Brain microvascular endothelial cell (primary cell): ENCODE data around the gene GUCA1A.
"Not testable (repeated sequence)": the region's sequence is repeated elsewhere in the genome, so short reads cannot be mapped to it uniquely, and the experiment has no call there.

Experiments
- DNase-seq: peaks from one replicate; pipeline ENCODE4 v3.0.0-alpha.2; 2020
- H3K27ac ChIP-seq: fragments of 250-450 bp; sonication (Bioruptor Pico); 2 replicates; pipeline ENCODE4 v1.5.1; 2020; ENCODE audit warnings: mild to moderate bottlenecking, moderate library complexity
- H3K27me3 ChIP-seq: fragments of 250-450 bp; sonication (Bioruptor Pico); replicated peaks from 2 replicates; pipeline ENCODE4 v1.5.1; 2020; ENCODE audit warnings: mild to moderate bottlenecking
- H3K36me3 ChIP-seq: fragments of 250-450 bp; sonication (Bioruptor Pico); replicated peaks from 2 replicates; pipeline ENCODE4 v1.5.1; 2020; ENCODE audit warnings: mild to moderate bottlenecking
- H3K4me3 ChIP-seq: 2 replicates; pipeline ENCODE4 v1.5.1; 2011; ENCODE audit warnings: low read depth, mild to moderate bottlenecking, control low read depth, low read length, moderate library complexity
- CTCF ChIP-seq: IDR thresholded peaks from 2 replicates; pipeline ENCODE4 v1.5.1; 2011; ENCODE audit warnings: low read depth, mild to moderate bottlenecking, moderate library complexity, low read length, control low read depth, inconsistent platforms; ENCODE audit errors: missing control alignments
- in situ Hi-C: cut with HindIII; loops from 2 replicates; pipeline ENCODE4 v1.10.0; 2017; ENCODE audit warnings: low sequenced_read_pairs, low pct_ligation_motif_present

The GUCA1A gene

DNA sequence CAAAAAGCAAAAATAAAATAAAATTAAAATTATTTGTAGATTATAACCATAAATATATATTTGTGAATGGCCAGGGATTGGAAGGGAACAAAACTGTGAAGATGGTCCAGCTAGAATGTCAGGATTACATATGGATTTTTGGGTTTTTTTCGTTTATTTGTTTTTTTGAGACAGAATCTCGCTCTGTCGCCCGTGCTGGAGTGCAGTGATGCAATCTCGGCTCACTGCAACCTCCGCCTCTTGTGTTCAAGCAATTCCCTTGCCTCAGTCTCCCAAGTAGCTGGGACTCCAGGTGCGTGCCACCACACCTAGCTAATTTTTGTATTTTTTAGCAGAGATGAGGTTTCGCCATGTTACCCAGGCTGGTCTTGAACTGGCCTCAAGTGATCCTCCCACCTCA, 22.9 kb upstream of the GUCA1A start:
- DNase-seq, result no peak

GRCh38 chr6:42152024-42152423, 21.1 kb upstream of the GUCA1A start:
- Histone ChIP-seq H3K36me3 (no peaks in the 10 kb centered on the region), H3K27me3 (no peaks in the 10 kb centered on the region), H3K4me3 (no peak overlapping the region), H3K27ac (no peak overlapping the region)
- no peak for DNase-seq
- in situ Hi-C loops, result no loop called here
- TF ChIP-seq CTCF, result no peak

More for the DNA sequence above, 22.9 kb upstream of the GUCA1A start:
- no peak for TF ChIP-seq CTCF
- Histone ChIP-seq H3K36me3 (no peaks in the 10 kb centered on the region), H3K27ac (no peak overlapping the region), H3K4me3 (no peak overlapping the region), H3K27me3 (no peaks in the 10 kb centered on the region)
- in situ Hi-C loops, result no loop called here

DNA sequence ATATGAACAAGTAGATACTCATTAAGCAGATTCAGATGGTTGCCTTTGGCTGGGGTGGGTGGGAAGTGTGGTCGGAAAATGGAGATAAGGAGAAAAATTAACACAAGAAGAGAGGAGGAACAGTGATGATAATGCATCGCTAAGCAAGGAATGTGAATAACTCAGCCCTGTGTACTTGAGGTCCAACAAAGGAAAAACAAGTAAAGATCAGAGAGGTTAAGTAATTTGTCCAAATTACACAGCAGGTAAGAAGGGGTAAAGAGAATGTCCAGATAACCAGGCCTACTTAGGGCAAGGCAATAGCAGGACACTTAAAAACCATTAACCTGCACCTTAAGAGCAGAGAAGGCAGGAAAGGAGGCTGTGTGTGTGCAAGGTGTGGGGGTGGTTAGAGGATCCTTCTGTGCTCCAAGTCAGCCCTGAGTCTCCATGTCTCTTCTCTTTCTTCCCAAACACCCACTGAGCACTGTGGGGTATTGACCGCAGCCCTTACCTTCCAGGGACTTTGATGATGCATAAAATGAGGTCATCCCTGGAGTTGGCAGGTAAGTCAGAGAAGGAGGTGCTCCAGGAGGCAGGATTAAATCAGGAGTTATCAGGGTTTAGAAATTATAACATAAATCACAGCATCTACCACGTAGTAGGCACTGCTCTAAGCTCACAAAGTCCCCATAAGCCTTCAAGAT, 20.5 kb upstream of the GUCA1A start:
- H3K27ac ChIP-seq, H3K4me3 ChIP-seq, in situ Hi-C loops, H3K27me3 ChIP-seq, H3K36me3 ChIP-seq, DNase-seq: not testable (repeated sequence)

DNA sequence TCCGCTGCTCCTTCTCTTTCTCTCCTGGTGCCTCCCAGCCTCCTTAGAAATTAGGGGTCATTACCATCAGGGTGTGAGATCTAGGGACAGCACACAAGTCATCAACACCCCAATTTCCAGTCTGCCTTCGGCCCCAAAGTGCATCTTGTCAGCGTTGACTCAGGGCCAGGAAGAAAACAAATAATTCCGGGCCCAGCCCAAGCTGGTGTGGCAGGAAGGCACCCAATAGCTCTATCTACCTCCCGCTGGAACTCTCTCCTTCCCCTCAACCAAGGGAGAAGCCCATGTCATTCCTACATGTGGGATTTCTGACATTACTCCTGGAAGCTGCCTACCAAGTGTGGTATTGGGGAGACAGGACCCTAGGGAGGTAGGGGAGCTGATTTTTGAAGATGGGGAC, 19.2 kb upstream of the GUCA1A start:
- in situ Hi-C loops, result no loop called here
- no peak for DNase-seq
- H3K36me3 ChIP-seq, result no peaks in the 10 kb centered on the region
- no peaks in the 10 kb centered on the region for H3K27me3 ChIP-seq
- H3K4me3 ChIP-seq, result no peak overlapping the region
- H3K27ac ChIP-seq, result no peak overlapping the region
- TF ChIP-seq CTCF, result no peak

GRCh38 chr6:42154461-42155209, 18.5 kb upstream of the GUCA1A start:
- no peak for TF ChIP-seq CTCF
- H3K36me3 ChIP-seq, result no peaks in the 10 kb centered on the region
- no peaks in the 10 kb centered on the region for H3K27me3 ChIP-seq
- H3K4me3 ChIP-seq, result no peak overlapping the region
- no peak for DNase-seq
- no peak overlapping the region for H3K27ac ChIP-seq
- in situ Hi-C loops, result no loop called here

GRCh38 chr6:42155293-42155692, 17.9 kb upstream of the GUCA1A start:
- Histone ChIP-seq H3K27me3 (no peaks in the 10 kb centered on the region), H3K27ac (no peak overlapping the region), H3K4me3 (no peak overlapping the region), H3K36me3 (no peaks in the 10 kb centered on the region)
- in situ Hi-C loops, result no loop called here
- DNase-seq, result no peak
- no peak for TF ChIP-seq CTCF
